Measurements from ENCODE around the gene SMG6.
A peak's percentile ranks its signal among the peaks of the same experiment; 100 is the strongest.

The SMG6 gene

DNA sequence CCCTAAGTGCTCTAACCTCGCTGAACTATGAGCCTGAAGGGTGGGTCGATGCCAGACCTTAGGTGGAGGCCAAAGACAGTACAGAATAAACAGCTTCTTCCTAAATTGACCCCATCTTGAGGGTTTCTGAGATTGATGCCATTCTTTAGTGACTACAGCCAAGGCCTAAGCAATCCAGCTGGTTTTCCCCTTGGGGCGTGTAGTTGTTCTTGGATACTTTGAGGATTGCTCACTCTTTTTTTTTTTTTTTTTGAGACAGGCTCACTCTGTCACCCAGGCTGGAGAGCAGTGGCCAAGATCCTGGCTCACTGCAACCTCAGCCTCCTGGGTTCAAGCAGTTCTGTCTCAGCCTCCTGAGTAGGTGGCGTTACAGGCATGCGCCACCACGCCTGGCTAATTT lies 259.8 kb downstream of the SMG6 start:
- no peak overlapping the region for H3K4me3 ChIP-seq (ENCODE audit: insufficient read depth, low read length, poor library complexity, severe bottlenecking)

DNA sequence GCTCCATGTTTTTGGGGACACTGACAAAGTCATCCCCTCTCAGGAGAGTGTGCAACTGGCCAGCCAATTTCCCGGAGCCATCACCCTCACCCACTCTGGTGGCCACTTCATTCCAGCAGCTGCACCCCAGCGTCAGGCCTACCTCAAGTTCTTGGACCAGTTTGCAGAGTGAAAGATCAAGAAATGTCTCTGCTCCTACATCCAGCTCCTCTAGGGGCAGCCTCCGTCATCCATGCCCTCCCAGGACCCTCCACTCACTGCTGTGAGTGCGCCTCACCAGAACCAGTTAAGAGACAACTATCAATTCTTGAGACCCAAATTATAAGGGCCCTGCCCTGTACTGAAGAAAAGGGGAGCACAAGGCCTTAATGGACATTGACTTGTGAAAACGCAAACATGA lies 260.7 kb downstream of the SMG6 start:
- Histone ChIP-seq H3K36me3 (ENCODE audit: low read length) (no peaks in the 10 kb centered on the region), H3K4me3 (ENCODE audit: insufficient read depth, low read length, poor library complexity, severe bottlenecking) (peak overlapping the region; percentile 64), H3K27ac (ENCODE audit: low read depth, low read length) (no peak overlapping the region), H3K9ac (ENCODE audit: low read length) (peak overlapping the region; percentile 75), H4K20me1 (ENCODE audit: low read depth, low read length) (no peaks in the 10 kb centered on the region), H3K9me2 (replicated peaks; ENCODE audit: insufficient read depth, low read length) (no peaks in the 10 kb centered on the region), H3K27me3 (ENCODE audit: low read length) (no peaks in the 10 kb centered on the region), H3K79me2 (ENCODE audit: insufficient read depth, low read length) (peaks cover 6% of the 10 kb centered on the region; the same call in 1 of the 2 replicates), H3F3A (ENCODE audit: insufficient read depth) (no peaks in the 10 kb centered on the region; the same call in 1 of the 2 replicates), H2AFZ (ENCODE audit: low read depth, low read length, severe bottlenecking) (no peak overlapping the region), H3K9me3 (ENCODE audit: insufficient read depth, low read length) (no peaks in the 10 kb centered on the region), H3K4me2 (ENCODE audit: low read depth, low read length, poor library complexity, severe bottlenecking) (peak overlapping the region; percentile 93)
- TF ChIP-seq, protein P1, sequence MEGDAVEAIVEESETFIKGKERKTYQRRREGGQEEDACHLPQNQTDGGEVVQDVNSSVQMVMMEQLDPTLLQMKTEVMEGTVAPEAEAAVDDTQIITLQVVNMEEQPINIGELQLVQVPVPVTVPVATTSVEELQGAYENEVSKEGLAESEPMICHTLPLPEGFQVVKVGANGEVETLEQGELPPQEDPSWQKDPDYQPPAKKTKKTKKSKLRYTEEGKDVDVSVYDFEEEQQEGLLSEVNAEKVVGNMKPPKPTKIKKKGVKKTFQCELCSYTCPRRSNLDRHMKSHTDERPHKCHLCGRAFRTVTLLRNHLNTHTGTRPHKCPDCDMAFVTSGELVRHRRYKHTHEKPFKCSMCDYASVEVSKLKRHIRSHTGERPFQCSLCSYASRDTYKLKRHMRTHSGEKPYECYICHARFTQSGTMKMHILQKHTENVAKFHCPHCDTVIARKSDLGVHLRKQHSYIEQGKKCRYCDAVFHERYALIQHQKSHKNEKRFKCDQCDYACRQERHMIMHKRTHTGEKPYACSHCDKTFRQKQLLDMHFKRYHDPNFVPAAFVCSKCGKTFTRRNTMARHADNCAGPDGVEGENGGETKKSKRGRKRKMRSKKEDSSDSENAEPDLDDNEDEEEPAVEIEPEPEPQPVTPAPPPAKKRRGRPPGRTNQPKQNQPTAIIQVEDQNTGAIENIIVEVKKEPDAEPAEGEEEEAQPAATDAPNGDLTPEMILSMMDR (IDR thresholded peaks at IDR 0.05; ENCODE audit: insufficient read depth, low read length, poor library complexity, severe bottlenecking): no peak
- TF ChIP-seq EZH2phosphoT487 (conservative IDR thresholded peaks at IDR 0.05; ENCODE audit: low read length): no peak

More for the DNA sequence above, 259.8 kb downstream of the SMG6 start:
- Histone ChIP-seq H3K4me2 (ENCODE audit: low read depth, low read length, poor library complexity, severe bottlenecking) (no peak overlapping the region), H3K27me3 (ENCODE audit: low read length) (no peaks in the 10 kb centered on the region), H3K9ac (ENCODE audit: low read length) (no peak overlapping the region), H3K9me3 (ENCODE audit: insufficient read depth, low read length) (no peaks in the 10 kb centered on the region), H2AFZ (ENCODE audit: low read depth, low read length, severe bottlenecking) (no peak overlapping the region), H3K36me3 (ENCODE audit: low read length) (no peaks in the 10 kb centered on the region), H3F3A (ENCODE audit: insufficient read depth) (no peaks in the 10 kb centered on the region; the same call in 1 of the 2 replicates), H3K9me2 (replicated peaks; ENCODE audit: insufficient read depth, low read length) (no peaks in the 10 kb centered on the region), H4K20me1 (ENCODE audit: low read depth, low read length) (no peaks in the 10 kb centered on the region), H3K27ac (ENCODE audit: low read depth, low read length) (no peak overlapping the region), H3K79me2 (ENCODE audit: insufficient read depth, low read length) (peaks cover 6% of the 10 kb centered on the region; the same call in 1 of the 2 replicates)
- TF ChIP-seq, protein P1 (IDR thresholded peaks at IDR 0.05; ENCODE audit: insufficient read depth, low read length, poor library complexity, severe bottlenecking): no peak
- no peak for TF ChIP-seq EZH2phosphoT487 (conservative IDR thresholded peaks at IDR 0.05; ENCODE audit: low read length)

DNA sequence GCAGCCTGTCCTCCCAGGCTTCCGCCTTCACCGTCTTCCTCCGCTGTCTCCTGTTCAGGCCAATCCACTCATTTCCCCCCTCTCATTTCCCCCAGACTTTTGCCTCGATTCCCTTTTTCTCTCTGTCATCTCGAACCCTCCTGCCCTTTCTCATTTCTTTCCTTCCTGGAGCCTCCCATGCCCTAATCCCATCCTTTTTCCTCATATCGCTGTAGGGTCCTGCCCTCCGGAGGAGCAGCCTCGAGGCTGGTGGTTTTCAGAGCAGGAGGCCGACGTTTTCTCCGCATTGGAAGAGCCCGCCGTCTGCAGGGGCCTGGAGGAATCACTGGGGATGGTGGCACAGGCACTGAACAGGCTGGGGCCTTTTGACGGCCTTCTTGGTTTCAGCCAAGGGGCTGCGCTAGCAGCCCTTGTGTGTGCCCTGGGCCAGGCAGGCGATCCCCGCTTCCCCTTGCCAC lies 261.2 kb downstream of the SMG6 start:
- H3K4me3 ChIP-seq (ENCODE audit: insufficient read depth, low read length, poor library complexity, severe bottlenecking): peak overlapping the region; percentile 64
- no peaks in the 10 kb centered on the region for H3K36me3 ChIP-seq (ENCODE audit: low read length)
- peak overlapping the region; percentile 75 for H3K9ac ChIP-seq (ENCODE audit: low read length)
- no peaks in the 10 kb centered on the region for H4K20me1 ChIP-seq (ENCODE audit: low read depth, low read length)
- peak overlapping the region; percentile 39 for H3K27ac ChIP-seq (ENCODE audit: low read depth, low read length)
- no peaks in the 10 kb centered on the region for H3K9me3 ChIP-seq (ENCODE audit: insufficient read depth, low read length)
- peak overlapping the region; percentile 85 for H2AFZ ChIP-seq (ENCODE audit: low read depth, low read length, severe bottlenecking)
- H3K9me2 ChIP-seq (replicated peaks; ENCODE audit: insufficient read depth, low read length): no peaks in the 10 kb centered on the region
- peaks cover 6% of the 10 kb centered on the region; the same call in 1 of the 2 replicates for H3K79me2 ChIP-seq (ENCODE audit: insufficient read depth, low read length)
- peak overlapping the region; percentile 93 for H3K4me2 ChIP-seq (ENCODE audit: low read depth, low read length, poor library complexity, severe bottlenecking)
- H3K27me3 ChIP-seq (ENCODE audit: low read length): no peaks in the 10 kb centered on the region
- TF ChIP-seq, protein P1 (IDR thresholded peaks at IDR 0.05; ENCODE audit: insufficient read depth, low read length, poor library complexity, severe bottlenecking): no peak
- TF ChIP-seq EZH2phosphoT487 (conservative IDR thresholded peaks at IDR 0.05; ENCODE audit: low read length): no peak
- no peaks in the 10 kb centered on the region; the same call in 1 of the 2 replicates for H3F3A ChIP-seq (ENCODE audit: insufficient read depth)
